Stimulated activated CD4-positive, alpha-beta T cell treated with anti-CD3 and anti-CD28 coated beads, Interleukin-4, amount 100 ng/mL, for 1 hour (primary cell): ENCODE data around the gene TMEM186.
"Not testable (repeated sequence)": the region's sequence is repeated elsewhere in the genome, so short reads cannot be mapped to it uniquely, and the experiment has no call there.

Experiments used
- DNase-seq: peaks from one replicate; pipeline ENCODE4 v3.0.0-alpha.2; 2020

TMEM186 gene

GRCh38 chr16:8808613-8809353 lies 11.3 kb upstream of the TMEM186 start:
- no peak for DNase-seq

GRCh38 chr16:8808009-8808408 lies 10.6 kb upstream of the TMEM186 start:
- no peak for DNase-seq

- DNase-seq = no peak
These were observed 9.8 kb upstream of the TMEM186 start for GRCh38 chr16:8807189-8807588.

GRCh38 chr16:8806272-8806983 lies 9.0 kb upstream of the TMEM186 start:
- no peak for DNase-seq

- DNase-seq = no peak
These were observed 6.9 kb upstream of the TMEM186 start for GRCh38 chr16:8804313-8804712.

GRCh38 chr16:8803733-8804132 lies 6.3 kb upstream of the TMEM186 start:
- DNase-seq = not testable (repeated sequence)

GRCh38 chr16:8801701-8802100 lies 4.3 kb upstream of the TMEM186 start:
- no peak for DNase-seq

- DNase-seq = no peak
These were observed 1.2 kb upstream of the TMEM186 start for GRCh38 chr16:8798535-8799157.

- DNase-seq = no peak
These were observed 712 bp upstream of the TMEM186 start for GRCh38 chr16:8798174-8798527.

GRCh38 chr16:8796469-8797363 lies 723 bp downstream of the TMEM186 start:
- no peak for DNase-seq

GRCh38 chr16:8795818-8796217 lies 1.6 kb downstream of the TMEM186 start:
- DNase-seq = no peak

GRCh38 chr16:8795091-8795490 lies 2.3 kb downstream of the TMEM186 start:
- DNase-seq = no peak

GRCh38 chr16:8788578-8789172 lies 8.8 kb downstream of the TMEM186 start:
- DNase-seq = no peak

- DNase-seq = not testable (repeated sequence)
These were observed 11.1 kb downstream of the TMEM186 start for GRCh38 chr16:8786316-8786715.

GRCh38 chr16:8785408-8785807 lies 12.0 kb downstream of the TMEM186 start:
- DNase-seq = no peak

GRCh38 chr16:8782673-8783072 lies 14.8 kb downstream of the TMEM186 start:
- no peak for DNase-seq

GRCh38 chr16:8781797-8782196 lies 15.6 kb downstream of the TMEM186 start:
- no peak for DNase-seq

GRCh38 chr16:8777217-8777616 lies 20.2 kb downstream of the TMEM186 start:
- no peak for DNase-seq

- no peak for DNase-seq
These were observed 21.3 kb downstream of the TMEM186 start for GRCh38 chr16:8776129-8776584.

- DNase-seq = no peak
These were observed 22.1 kb downstream of the TMEM186 start for GRCh38 chr16:8775359-8775758.

- DNase-seq = no peak
These were observed 23.2 kb downstream of the TMEM186 start for GRCh38 chr16:8774208-8774607.

- no peak for DNase-seq
These were observed 23.9 kb downstream of the TMEM186 start for GRCh38 chr16:8773537-8773936.

- DNase-seq = no peak
These were observed 28.7 kb downstream of the TMEM186 start for GRCh38 chr16:8768692-8769091.
